T-helper 22 cell (primary cell): Measurements from ENCODE around the gene PTPRCAP.

Experiments
- DNase-seq: peaks from one replicate; pipeline ENCODE4 v3.0.0-alpha.2; 2020; ENCODE audit warnings: low read depth

PTPRCAP gene

GRCh38 chr11:67396259-67396581, 41.3 kb downstream of the PTPRCAP start:
- no peak for DNase-seq

- DNase-seq: no peak
Observed at GRCh38 chr11:67395555-67396258, 41.8 kb downstream of the PTPRCAP start.

DNA sequence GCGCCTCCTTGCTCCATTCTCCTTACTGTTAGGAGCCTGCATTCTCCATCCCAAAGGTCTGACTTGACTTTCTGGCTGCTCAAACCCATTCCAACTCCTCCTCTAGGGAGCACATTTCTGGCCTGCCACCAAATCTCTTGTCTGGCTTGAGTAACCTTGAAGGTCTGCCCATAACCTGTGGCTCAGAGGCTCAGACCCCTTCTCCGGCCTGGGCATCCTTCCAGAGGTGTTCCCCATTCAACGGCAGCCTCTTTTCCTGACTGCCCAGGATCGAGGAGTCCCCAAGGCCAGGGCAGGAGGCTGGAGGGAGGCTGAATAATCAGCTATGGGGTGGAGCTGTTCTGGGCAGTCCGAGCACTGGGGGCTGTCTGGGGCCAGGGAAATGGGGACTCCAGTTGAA, 43.5 kb downstream of the PTPRCAP start:
- no peak for DNase-seq

GRCh38 chr11:67393437-67393836, 44.0 kb downstream of the PTPRCAP start:
- DNase-seq: no peak

GRCh38 chr11:67392183-67392715, 45.2 kb downstream of the PTPRCAP start:
- no peak for DNase-seq

- peak; percentile 93 for DNase-seq
Observed at GRCh38 chr11:67391304-67392182, 45.9 kb downstream of the PTPRCAP start, which contains the start of gene RAD9A. Gene RAD9A, plus strand, starts transcription at chr11:67391986. Its CDS starts 59 bp downstream, at chr11:67392045.

DNA sequence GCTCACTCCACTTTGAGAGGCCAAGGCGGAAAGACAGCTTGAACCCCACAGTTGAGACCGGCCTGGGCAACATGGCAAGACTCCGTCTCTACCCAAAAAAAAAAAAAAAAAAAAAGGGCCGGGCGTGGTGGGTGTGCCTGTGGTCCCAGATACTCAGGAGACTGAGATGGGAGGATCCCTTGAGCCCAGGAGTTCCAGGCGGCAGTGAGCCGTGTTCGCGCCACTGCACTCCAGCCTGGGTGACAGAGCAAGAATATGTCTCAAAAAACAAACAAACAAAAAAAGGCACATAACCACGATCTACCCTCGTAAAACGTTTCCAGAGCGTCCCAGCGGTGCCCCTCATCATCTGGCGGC, 46.6 kb downstream of the PTPRCAP start:
- no peak for DNase-seq

GRCh38 chr11:67389477-67389876, 48.0 kb downstream of the PTPRCAP start:
- DNase-seq: no peak

DNA sequence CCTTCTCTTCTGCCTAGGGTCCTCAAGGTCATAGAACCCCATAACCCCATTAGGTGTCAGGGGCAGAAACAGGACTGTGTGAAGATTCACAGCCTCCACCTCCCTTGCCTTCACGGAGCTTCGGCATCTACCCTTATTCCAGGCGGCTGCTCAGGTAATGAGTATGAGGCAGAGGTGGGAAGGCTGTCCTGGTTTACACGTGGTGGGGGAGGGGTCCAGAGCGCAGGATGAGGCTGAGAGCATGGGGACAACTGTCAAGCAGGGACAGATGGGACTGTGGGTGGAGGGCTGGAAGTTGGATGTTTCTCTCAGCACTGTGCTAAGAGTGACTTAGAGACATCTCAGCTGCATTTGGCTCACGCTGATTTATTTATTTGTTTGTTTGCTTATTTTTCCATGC, 50.0 kb downstream of the PTPRCAP start:
- no peak for DNase-seq

DNA sequence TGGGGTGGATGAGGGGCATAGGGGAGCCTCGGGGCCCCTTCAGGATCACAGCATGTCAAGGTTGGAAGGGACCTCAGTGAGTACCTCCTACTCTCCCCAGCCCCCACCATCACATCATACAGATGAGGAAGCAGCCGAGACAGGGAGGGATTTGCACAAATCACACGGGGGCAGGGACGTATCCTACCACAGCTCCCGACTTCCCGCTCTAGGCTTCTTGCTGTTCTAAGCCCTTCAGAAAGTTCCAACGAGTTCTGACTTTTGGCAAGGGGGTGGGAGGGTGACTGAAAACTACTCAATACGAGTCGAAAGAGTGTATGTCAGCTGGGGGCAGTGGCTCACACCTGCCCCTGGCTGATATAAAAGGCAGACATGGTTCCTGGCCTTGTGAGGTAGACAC, 50.4 kb downstream of the PTPRCAP start:
- DNase-seq: no peak
